Fibroblast of lung (primary cell): ENCODE results near the gene KLF14. TPM values are rescaled to one million over a fixed set of nuclear protein-coding genes. Genes with fewer than 3 reads are reported as not detected.
A peak's percentile ranks its signal among the peaks of the same experiment; 100 is the strongest.

Experiments used
- DNase-seq, 2 donors: peaks; one replicate each; pipeline versions ENCODE4 v3.0.0 to v3.0.0-alpha.2; 2010; ENCODE audit warnings: low read depth in 2 of 2
- H2AFZ ChIP-seq: 2 replicates; pipeline ENCODE4 v1.5.1; 2012; ENCODE audit warnings: low read length, control low read depth, inconsistent platforms
- H3K27ac ChIP-seq: 2 replicates; pipeline ENCODE4 v1.5.1; 2011; ENCODE audit warnings: low read length, control low read depth; ENCODE audit not compliant: insufficient read depth
- H3K27me3 ChIP-seq: 2 replicates; pipeline ENCODE4 v1.5.1; 2011; ENCODE audit warnings: mild to moderate bottlenecking, low read length; ENCODE audit not compliant: control insufficient read depth, insufficient read depth
- H3K36me3 ChIP-seq: 2 replicates; pipeline ENCODE4 v1.5.1; 2011; ENCODE audit warnings: low read length; ENCODE audit not compliant: control insufficient read depth, insufficient read depth
- H3K4me1 ChIP-seq: 2 replicates; pipeline ENCODE4 v1.5.1; 2011; ENCODE audit warnings: low read length; ENCODE audit not compliant: control insufficient read depth, insufficient read depth; ENCODE audit errors: extremely low read depth
- H3K4me2 ChIP-seq: 2 replicates; pipeline ENCODE4 v1.5.1; 2011; ENCODE audit warnings: low read length, control low read depth; ENCODE audit not compliant: insufficient read depth; ENCODE audit errors: extremely low read depth
- H3K4me3 ChIP-seq, 4 experiments: fragments of 200-600 bp in 1 of 4; sonication (generic) in 1 of 4; replicated peaks in 1 of 4; 2 replicates each; pipeline ENCODE4 v1.5.1; 2011 to 2016; ENCODE audit warnings: low read length in 4 of 4, low read depth in 3 of 4, mild to moderate bottlenecking in 3 of 4, control low read depth in 2 of 4, inconsistent platforms in 1 of 4, mixed read lengths in 1 of 4; ENCODE audit not compliant: insufficient read depth in 1 of 4; ENCODE audit errors: control extremely low read depth in 1 of 4
- H3K79me2 ChIP-seq: 2 replicates; pipeline ENCODE4 v1.5.1; 2012; ENCODE audit warnings: mild to moderate bottlenecking, low read length, inconsistent platforms; ENCODE audit not compliant: control insufficient read depth, insufficient read depth
- H3K9ac ChIP-seq: 2 replicates; pipeline ENCODE4 v1.5.1; 2011; ENCODE audit warnings: mild to moderate bottlenecking, low read length, control low read depth; ENCODE audit not compliant: insufficient read depth
- H3K9me3 ChIP-seq: 2 replicates; pipeline ENCODE4 v1.5.1; 2012; ENCODE audit warnings: low read depth, low read length; ENCODE audit not compliant: control insufficient read depth, insufficient read depth
- H4K20me1 ChIP-seq: 2 replicates; pipeline ENCODE4 v1.5.1; 2011; ENCODE audit warnings: low read length; ENCODE audit not compliant: control insufficient read depth, insufficient read depth; ENCODE audit errors: extremely low read depth
- EZH2 ChIP-seq: IDR thresholded peaks from 2 replicates; pipeline ENCODE4 v1.5.1; 2012; ENCODE audit warnings: low read length, control low read depth, mild to moderate bottlenecking; ENCODE audit errors: missing control alignments
- polyA plus RNA-seq, 2 donors: library from polyadenylated mRNA; depleted of rRNA in 1 of 2; stranded (reverse) in 1 of 2; unstranded in 1 of 2; fragments of >200 nt; gene quantifications; 2 replicates each; pipeline ENCODE4 v1.2.1, GENCODE V29; 2011 to 2012; ENCODE audit warnings: missing spikeins in 1 of 2
- total RNA-seq: library from RNA; depleted of rRNA; stranded (reverse); fragments of >200 nt; gene quantifications from 2 replicates; pipeline ENCODE4 v1.2.1, GENCODE V29; 2014
- TF ChIP-seq, protein P1 (sequence below), 2 donors: IDR thresholded peaks in 1 of 2; conservative IDR thresholded peaks in 1 of 2; 1 replicate in 1 of 2; 2 replicates in 1 of 2; pipeline ENCODE4 v1.5.1; 2011 to 2012; ENCODE audit warnings: low read length in 2 of 2, control low read depth in 1 of 2, inconsistent platforms in 1 of 2, low read depth in 1 of 2, mild to moderate bottlenecking in 1 of 2

The KLF14 gene
- total and polyA plus RNA-seq, 2 donors (not counting 1 experiment from before 2014, with no cell fraction given), result under 0.01 to 0.27 TPM

DNA sequence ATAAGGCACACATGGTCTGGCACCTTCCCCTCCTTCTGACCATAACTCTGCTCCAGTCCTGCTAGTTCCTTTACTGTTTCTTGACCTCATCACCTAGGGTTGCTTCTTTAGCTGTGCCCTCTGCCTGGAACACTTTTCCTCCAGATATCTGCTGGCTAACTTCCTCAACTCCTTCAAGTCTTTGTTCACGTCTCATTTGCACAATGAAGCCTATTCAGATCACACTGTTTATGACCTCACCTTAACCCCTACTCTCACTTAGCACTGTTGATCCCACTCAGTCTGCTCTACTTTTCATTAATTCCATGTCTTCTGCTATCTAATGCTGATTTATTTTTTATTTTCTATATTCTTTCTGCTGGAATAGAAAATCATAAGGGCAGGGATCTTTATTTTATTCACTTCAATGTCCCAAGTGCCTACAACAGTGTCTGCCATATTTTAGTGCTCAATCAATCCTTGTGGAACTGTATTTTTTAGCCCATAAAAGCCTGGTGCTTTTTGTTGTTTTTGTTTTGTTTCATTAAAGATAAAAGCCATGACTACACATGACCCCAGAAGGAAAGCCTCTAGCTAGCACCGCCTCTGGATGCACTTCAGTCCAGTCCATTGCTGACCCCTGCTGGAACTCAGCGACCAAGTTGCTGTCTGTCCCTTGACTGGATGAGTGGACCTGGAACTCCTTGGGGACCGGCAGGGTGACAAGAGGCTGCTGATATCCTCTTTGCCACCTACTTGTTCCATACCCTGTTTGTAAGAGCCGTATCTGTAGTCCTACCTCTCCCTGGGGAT, 12.3 kb downstream of the KLF14 start:
- Histone ChIP-seq H2AFZ (no peak overlapping the region), H3K27me3 (peaks cover 12% of the 10 kb centered on the region), H3K27ac (no peak overlapping the region), H3K4me2 (no peak overlapping the region), H3K9me3 (no peaks in the 10 kb centered on the region), H3K4me3 (no peak overlapping the region), H3K4me1 (no peaks in the 10 kb centered on the region), H3K9ac (no peak overlapping the region), H3K36me3 (no peaks in the 10 kb centered on the region), H3K79me2 (no peaks in the 10 kb centered on the region), H4K20me1 (no peaks in the 10 kb centered on the region)
- DNase-seq, result peak; percentile 69 to 77
- no peak for TF ChIP-seq EZH2
- TF ChIP-seq, protein P1, sequence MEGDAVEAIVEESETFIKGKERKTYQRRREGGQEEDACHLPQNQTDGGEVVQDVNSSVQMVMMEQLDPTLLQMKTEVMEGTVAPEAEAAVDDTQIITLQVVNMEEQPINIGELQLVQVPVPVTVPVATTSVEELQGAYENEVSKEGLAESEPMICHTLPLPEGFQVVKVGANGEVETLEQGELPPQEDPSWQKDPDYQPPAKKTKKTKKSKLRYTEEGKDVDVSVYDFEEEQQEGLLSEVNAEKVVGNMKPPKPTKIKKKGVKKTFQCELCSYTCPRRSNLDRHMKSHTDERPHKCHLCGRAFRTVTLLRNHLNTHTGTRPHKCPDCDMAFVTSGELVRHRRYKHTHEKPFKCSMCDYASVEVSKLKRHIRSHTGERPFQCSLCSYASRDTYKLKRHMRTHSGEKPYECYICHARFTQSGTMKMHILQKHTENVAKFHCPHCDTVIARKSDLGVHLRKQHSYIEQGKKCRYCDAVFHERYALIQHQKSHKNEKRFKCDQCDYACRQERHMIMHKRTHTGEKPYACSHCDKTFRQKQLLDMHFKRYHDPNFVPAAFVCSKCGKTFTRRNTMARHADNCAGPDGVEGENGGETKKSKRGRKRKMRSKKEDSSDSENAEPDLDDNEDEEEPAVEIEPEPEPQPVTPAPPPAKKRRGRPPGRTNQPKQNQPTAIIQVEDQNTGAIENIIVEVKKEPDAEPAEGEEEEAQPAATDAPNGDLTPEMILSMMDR (conservative IDR thresholded peaks at IDR 0.05 in 1 of 2, IDR thresholded peaks at IDR 0.05 in 1 of 2; ENCODE audit: low read depth in 1 of 2, low read length in 2 of 2), result peak; percentile 76 to 78

DNA sequence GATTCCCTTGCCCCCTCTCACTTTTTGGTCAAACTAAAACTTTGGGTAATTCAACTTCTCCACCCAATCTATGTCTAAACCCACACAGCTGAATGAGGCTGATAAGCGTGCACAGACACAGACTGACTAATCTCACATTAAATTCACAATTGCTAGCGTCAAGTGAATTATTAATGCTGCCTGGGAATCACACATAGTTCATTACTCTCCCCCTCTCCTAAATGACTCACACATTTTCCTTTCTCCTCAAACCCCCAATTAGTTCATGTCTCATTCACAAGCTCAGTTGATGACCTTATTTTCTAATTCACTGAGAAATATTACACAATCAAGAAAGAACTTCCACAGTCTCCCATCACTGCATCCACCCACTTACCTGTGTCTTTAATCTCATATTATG, 14.5 kb downstream of the KLF14 start:
- H3K4me3 ChIP-seq, result no peak overlapping the region
- H3K27me3 ChIP-seq, result peaks cover 12% of the 10 kb centered on the region
- no peaks in the 10 kb centered on the region for H4K20me1 ChIP-seq
- no peak overlapping the region for H3K4me2 ChIP-seq
- H2AFZ ChIP-seq, result no peak overlapping the region
- no peaks in the 10 kb centered on the region for H3K36me3 ChIP-seq
- H3K79me2 ChIP-seq, result no peaks in the 10 kb centered on the region
- no peaks in the 10 kb centered on the region for H3K4me1 ChIP-seq
- H3K9ac ChIP-seq, result no peak overlapping the region
- H3K9me3 ChIP-seq, result no peaks in the 10 kb centered on the region
- no peak for TF ChIP-seq EZH2
- TF ChIP-seq, protein P1 (conservative IDR thresholded peaks at IDR 0.05 in 1 of 2, IDR thresholded peaks at IDR 0.05 in 1 of 2; ENCODE audit: low read depth in 1 of 2, low read length in 2 of 2), result no peak
- H3K27ac ChIP-seq, result no peak overlapping the region
- DNase-seq, result peak in 1 of 2 donors; percentile 84

DNA sequence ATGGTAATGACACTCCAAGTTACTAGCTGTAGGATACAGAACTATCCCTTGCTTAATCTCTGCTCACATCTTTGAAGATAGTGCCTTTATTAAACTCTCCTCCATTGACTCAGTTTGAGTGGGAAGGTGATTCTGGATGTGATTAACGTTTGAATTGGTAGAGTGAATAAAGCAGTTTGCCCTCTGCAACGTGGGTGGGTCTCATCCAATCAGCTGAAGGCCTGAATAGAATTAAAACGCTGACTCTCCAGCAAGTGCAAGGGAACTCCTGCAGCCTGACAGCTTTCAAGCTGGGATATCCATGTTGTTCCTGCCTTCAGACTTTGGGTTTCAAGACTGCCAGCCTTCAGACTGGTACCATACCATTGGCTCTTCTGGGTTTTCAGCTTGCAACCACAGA, 21.6 kb downstream of the KLF14 start:
- H3K9me3 ChIP-seq, result no peaks in the 10 kb centered on the region
- no peaks in the 10 kb centered on the region for H3K27me3 ChIP-seq
- H2AFZ ChIP-seq, result no peak overlapping the region
- no peaks in the 10 kb centered on the region for H3K79me2 ChIP-seq
- DNase-seq, result no peak
- no peaks in the 10 kb centered on the region for H4K20me1 ChIP-seq
- H3K4me3 ChIP-seq, result no peak overlapping the region
- no peaks in the 10 kb centered on the region for H3K4me1 ChIP-seq
- H3K4me2 ChIP-seq, result no peak overlapping the region
- no peak overlapping the region for H3K9ac ChIP-seq
- no peak for TF ChIP-seq EZH2
- TF ChIP-seq, protein P1 (conservative IDR thresholded peaks at IDR 0.05 in 1 of 2, IDR thresholded peaks at IDR 0.05 in 1 of 2; ENCODE audit: low read depth in 1 of 2, low read length in 2 of 2), result no peak
- no peak overlapping the region for H3K27ac ChIP-seq
- no peaks in the 10 kb centered on the region for H3K36me3 ChIP-seq
